ENCODE data around the gene GAS2. TPM values are rescaled to one million over a fixed set of nuclear protein-coding genes. Genes with fewer than 3 reads are reported as not detected.

GAS2 gene
- total and polyA plus RNA-seq, 9 donors = 0.76 to 10.0 (median 4.0) TPM

- H3K36me3 ChIP-seq = no peaks in the 10 kb centered on the region
- no peaks in the 10 kb centered on the region for H3K27me3 ChIP-seq
- no peak for TF ChIP-seq POLR2A (IDR thresholded peaks at IDR 0.05)
- TF ChIP-seq EP300 (IDR thresholded peaks at IDR 0.05) = no peak
- no peak for TF ChIP-seq CTCF (IDR thresholded peaks at IDR 0.05)
- intact Hi-C loops (cut with DNase I) = no loop called here
- no peaks in the 10 kb centered on the region for H3K9me3 ChIP-seq
- no peaks in the 10 kb centered on the region for H3K4me1 ChIP-seq (ENCODE audit: insufficient read depth)
- WGBS, 3 donors = 70 to 87% (median 71%) methylated on average over 2 of the region's 2 CpGs
- DNase-seq = no peak
- no peak overlapping the region for H3K27ac ChIP-seq
- no peak overlapping the region for H3K4me3 ChIP-seq
Measured at GRCh38 chr11:22680628-22681027, 14.2 kb downstream of the GAS2 start.

DNA sequence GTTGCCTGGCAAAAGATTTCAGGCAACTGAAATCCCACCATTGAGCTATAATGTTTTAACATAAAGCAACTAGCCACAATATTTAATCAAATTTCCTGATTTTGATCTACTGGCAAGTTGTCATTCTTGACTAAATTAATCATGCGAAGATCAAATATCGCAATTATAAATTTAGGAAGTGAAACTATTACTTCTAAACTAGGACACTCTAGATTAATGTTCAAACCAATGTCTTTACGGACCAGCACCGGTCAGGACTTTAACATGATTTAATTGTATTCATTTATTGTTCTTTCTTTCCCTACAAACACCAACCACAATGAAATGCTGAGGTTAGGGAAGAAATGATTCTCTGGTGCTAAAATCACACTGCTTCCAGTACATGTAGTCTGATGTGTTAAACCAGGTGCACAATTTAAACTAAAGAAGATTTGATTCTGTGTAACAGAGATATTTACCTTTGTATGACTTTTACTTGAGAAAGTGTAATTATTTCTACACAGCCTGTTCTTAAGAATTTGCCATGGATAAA lies 14.9 kb downstream of the GAS2 start:
- Histone ChIP-seq H3K4me3 (no peak overlapping the region), H3K9me3 (no peaks in the 10 kb centered on the region), H3K27me3 (no peaks in the 10 kb centered on the region), H3K27ac (no peak overlapping the region), H3K36me3 (no peaks in the 10 kb centered on the region), H3K4me1 (ENCODE audit: insufficient read depth) (no peaks in the 10 kb centered on the region)
- intact Hi-C loops (cut with DNase I) = no loop called here
- 94 to 98% (median 98%) methylated on average over 4 of the region's 4 CpGs for WGBS, 3 donors
- no peak for DNase-seq
- no peak for TF ChIP-seq POLR2A (IDR thresholded peaks at IDR 0.05)
- TF ChIP-seq CTCF (IDR thresholded peaks at IDR 0.05) = no peak
- TF ChIP-seq EP300 (IDR thresholded peaks at IDR 0.05) = no peak

GRCh38 chr11:22684082-22684481 lies 17.7 kb downstream of the GAS2 start:
- Histone ChIP-seq H3K9me3 (no peaks in the 10 kb centered on the region), H3K4me3 (no peak overlapping the region), H3K27me3 (no peaks in the 10 kb centered on the region), H3K27ac (no peak overlapping the region), H3K4me1 (ENCODE audit: insufficient read depth) (no peaks in the 10 kb centered on the region), H3K36me3 (no peaks in the 10 kb centered on the region)
- intact Hi-C loops (cut with DNase I) = no loop called here
- TF ChIP-seq CTCF (IDR thresholded peaks at IDR 0.05) (no peak), POLR2A (IDR thresholded peaks at IDR 0.05) (no peak), EP300 (IDR thresholded peaks at IDR 0.05) (no peak)
- no peak for DNase-seq
- 96 to 98% (median 98%) methylated on average over 2 of the region's 2 CpGs for WGBS, 3 donors

DNA sequence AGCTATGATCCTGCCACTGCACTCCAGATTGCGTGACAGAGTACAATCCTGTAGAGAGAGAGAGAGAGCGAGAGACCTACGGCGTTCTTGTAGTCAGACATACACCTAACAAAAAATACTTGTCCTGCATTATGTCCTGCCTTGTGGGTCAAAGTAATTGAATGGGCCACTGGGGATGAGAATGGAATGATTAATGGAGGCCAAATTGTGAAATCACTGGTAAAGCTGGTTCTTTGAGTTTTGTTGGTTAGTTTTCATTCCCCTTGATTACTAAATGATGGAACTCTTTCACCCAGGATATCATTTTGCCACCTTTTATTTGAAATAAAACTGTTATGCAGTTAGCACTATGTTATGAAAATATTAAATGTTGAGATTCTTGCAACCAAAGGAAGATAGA lies 18.7 kb downstream of the GAS2 start:
- Histone ChIP-seq H3K4me3 (no peak overlapping the region), H3K27me3 (no peaks in the 10 kb centered on the region), H3K4me1 (ENCODE audit: insufficient read depth) (no peaks in the 10 kb centered on the region), H3K9me3 (no peaks in the 10 kb centered on the region), H3K27ac (no peak overlapping the region), H3K36me3 (no peaks in the 10 kb centered on the region)
- DNase-seq = no peak
- intact Hi-C loops (cut with DNase I) = no loop called here
- no peak for TF ChIP-seq POLR2A (IDR thresholded peaks at IDR 0.05)
- TF ChIP-seq EP300 (IDR thresholded peaks at IDR 0.05) = no peak
- no peak for TF ChIP-seq CTCF (IDR thresholded peaks at IDR 0.05)
- 97 to 98% (median 98%) methylated on average over 4 of the region's 4 CpGs for WGBS, 3 donors
